HG03439 (cell line): Measurements from ENCODE around the gene GDF7.
A peak's percentile ranks its signal among the peaks of the same experiment; 100 is the strongest.

Experiments used
- ATAC-seq: cut with Tn5 transposase; IDR thresholded peaks from one replicate; pipeline ENCODE4 v1.9.1; 2021; ENCODE audit warnings: mild to moderate bottlenecking, moderate library complexity; ENCODE audit not compliant: unreplicated experiment

GDF7 gene

DNA sequence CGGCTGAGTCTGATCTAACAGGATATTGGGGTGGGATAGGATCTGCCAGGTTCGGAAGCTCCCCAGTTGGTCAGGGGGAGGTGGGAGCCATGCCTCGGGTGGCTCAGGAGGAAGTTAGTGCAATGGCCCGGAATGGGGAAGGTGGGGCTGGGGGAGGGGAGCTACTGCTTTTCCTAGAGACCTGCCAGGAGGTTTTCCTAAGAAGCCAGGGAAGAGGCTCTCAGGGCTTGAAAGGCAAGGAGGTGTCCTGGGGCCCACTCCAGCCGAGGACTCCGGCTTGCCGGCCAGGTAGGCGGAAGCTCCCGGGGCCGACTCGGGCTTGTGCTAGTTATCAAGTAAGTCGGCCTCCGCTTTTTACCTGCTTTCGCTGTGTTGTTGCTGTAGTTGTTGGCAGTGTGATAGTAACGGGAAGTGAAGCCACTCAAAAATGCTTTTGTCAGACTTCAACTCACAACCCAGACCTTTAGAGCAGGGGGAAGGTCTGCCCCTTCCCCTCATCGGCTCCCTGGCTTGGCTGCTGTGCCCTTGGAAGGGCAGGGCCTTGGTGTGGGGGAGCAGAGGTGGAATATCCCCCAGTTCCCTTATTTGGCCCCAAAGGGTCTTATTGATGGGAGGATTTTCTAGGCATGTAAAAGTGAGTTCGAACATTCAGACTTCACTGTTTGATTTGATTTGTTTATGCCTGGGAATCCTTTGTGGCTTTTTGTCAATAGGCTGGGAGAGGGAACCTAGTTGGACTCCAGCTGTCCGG, 5.4 kb downstream of the GDF7 start:
- no peak for ATAC-seq

DNA sequence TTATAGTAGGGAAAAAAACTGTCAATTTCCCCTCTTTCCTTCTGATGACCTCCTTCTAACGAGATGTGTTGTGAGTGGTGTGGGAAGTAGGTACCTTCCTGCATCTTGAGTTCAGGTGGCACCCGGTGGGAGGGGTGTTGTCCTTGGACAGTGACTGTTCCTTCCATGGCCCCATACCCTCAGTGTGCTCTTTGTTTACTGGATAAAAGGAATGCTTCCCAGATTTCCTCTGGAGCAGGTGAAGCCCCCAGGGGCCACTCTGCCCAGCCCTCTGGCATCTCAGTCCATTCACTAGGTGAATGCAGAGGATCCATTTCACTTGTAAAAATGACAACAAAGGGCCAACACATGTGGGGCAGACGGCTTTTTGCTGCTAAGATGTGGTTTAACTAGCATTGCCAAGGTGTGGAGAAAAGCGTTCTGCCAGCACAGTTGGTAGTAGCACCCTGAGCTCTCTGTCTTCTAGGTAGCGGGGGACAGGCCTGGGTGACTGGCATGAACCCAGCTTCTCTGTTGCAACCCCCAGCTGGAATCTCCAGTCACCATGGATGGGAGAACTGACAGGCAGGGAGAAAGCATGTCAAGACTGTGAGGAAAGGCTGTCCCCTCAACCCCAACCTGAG, 6.9 kb downstream of the GDF7 start:
- no peak for ATAC-seq

- ATAC-seq, result no peak
Observed at GRCh38 chr2:20674309-20674965, 7.5 kb downstream of the GDF7 start.

DNA sequence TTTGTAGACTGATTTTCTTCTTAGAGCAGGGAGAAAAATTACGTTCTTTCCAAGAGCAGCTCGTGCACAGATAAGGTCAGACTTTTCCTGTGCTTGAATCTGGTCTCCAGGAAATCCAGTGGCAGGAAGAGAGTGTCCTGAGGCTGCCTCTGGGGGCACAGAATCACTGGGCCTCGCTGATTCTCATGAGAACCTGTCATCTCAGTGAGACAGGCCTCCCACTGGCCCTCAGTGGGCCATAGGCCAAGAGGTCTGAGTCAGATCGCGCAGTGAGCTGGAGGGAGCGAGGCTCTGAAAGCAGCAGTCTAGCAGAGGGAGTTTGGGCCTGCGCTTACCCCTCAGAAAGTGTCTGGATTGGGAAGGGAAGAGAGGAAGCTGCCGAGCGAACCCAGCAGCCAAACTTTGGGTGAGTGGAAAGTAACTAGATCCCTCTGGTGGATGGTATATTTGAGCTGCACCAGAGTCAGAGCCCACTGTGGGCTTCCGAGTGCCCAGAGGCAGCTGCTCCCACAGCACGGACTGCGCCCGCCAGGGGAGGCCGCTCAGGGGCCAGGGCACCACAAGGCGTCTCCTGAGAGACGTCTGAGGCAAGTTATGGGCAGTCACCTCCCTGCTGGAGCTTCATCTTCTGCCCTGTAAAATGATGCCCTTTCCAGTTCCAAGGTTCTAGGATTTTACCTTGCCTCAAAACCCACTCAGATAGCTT, 8.2 kb downstream of the GDF7 start:
- ATAC-seq, result no peak

- ATAC-seq, result peak; percentile 52
Observed at GRCh38 chr2:20675701-20676352, 8.9 kb downstream of the GDF7 start.

DNA sequence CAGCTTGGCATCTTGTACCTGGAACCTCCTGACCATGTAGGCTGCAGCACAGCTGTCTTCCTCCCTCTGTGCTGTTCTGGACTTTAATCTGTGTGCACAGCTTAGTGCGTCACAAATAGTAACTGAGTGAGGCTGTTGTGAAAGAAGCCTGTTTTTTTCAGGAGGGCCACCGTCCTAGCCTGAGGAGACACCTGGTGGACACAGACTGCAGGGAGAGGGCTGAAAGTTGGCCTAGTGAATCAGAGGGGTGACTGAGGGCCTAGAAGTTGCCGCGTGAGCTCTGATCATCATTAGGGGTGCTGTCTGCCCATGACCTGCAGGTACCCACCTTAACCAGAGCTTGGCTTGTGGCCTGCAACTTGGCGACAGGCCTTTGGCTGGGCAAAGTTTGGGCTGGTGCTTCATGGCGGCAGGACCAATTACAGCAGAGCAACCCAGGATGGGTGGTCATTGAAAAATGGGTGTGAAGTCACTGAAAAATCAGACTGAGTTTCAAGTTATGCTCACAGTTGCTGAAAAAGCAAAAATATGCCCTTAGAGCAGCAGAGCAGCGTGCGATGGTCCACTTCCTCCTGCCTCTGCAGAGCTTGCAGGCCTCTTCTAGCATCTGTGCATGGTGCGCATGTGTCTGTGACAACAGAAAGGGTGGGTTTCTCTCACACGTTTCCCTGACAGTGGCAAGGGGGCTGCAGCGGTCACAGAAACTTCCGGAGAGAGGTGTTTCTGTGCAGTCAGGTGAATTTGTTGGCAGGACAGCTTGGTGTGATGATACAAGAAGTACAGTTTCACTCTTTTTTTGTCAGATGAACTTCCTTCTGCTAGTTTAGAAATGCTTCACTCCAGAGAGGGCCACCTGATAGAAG, 9.6 kb downstream of the GDF7 start:
- peak; percentile 78 for ATAC-seq

DNA sequence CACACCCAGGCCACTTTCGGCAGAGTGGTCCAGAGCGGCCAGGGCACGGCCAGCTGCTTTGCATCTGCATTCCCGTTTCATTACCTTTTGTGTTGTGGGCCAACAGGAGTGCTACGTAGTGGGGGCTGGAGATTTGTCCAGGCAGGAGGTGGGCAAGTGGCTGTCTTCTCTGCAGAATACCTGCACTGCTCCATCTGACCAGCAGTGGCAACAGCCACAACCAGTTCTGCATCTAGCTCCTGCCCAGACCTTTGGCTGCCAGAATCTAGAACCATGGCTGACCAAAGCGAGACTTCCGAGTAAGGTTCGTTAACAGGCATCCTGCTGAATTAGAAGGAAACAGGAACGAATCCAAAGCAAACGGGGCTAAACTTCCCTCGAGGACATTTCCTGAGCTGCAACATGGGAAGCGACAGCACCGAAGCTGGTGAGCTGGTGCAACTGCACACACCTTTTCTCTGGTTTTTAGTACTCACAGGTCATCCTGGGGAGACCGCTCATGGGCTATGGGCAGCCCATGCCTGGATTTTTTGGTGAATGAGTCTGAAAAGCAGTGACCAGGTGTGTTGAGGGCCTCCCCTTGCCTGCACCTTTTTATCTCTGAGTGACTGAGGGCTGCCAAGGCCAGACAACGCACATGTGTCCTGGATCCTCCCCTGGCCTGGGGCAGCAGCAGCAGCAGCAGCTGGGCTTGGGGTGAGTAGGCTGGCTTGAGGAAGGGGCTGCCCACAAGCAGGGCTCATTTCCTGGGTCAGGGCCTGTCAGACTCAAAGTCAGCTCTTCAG, 10.5 kb downstream of the GDF7 start:
- ATAC-seq, result peak; percentile 38

DNA sequence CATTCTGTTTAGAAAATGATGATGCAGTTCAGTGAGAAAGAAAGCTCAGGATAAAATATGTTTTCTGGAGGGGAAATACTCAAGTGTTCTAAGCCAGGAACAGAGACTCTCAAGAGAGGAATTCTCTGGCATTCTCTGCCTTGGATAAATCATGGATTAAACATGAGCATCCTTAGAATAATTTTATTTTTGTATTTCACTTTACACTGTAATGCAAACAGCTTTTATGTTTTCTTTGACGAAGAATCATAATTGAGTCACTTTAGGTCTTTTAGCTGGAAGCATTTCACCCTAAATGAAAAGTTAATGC, 11.1 kb downstream of the GDF7 start:
- ATAC-seq, result no peak

GRCh38 chr2:20678780-20679179, 11.8 kb downstream of the GDF7 start:
- ATAC-seq, result no peak

DNA sequence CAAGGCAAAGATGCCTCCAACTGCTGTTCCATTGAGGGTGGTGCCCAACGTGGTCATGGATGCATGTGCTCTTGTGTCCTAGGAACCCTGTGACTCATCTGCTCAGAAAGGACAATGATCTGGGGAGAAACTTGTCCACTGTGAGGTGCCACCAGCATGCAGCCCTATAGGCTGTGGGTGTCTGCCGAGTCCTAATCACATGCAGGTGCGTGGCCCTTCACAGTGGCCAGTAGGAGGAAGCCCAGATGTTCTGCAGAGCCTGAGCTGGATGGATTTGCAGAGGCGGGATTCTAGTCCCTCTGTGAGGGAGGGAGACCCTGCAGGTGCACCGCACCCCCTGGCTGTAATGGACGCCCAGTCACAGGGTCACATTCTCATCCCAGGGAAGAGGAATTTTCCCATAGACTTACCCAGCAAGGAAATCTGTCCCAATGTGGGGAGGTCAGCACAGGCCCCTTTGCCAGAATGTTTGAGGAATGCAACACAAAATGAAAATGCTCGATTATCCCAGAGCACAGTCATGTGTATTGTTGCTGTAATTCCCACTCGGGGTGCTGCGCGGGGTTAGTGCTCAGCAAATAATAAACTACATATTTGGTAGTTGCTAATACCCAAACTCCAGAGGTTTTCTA, 13.9 kb downstream of the GDF7 start:
- no peak for ATAC-seq

DNA sequence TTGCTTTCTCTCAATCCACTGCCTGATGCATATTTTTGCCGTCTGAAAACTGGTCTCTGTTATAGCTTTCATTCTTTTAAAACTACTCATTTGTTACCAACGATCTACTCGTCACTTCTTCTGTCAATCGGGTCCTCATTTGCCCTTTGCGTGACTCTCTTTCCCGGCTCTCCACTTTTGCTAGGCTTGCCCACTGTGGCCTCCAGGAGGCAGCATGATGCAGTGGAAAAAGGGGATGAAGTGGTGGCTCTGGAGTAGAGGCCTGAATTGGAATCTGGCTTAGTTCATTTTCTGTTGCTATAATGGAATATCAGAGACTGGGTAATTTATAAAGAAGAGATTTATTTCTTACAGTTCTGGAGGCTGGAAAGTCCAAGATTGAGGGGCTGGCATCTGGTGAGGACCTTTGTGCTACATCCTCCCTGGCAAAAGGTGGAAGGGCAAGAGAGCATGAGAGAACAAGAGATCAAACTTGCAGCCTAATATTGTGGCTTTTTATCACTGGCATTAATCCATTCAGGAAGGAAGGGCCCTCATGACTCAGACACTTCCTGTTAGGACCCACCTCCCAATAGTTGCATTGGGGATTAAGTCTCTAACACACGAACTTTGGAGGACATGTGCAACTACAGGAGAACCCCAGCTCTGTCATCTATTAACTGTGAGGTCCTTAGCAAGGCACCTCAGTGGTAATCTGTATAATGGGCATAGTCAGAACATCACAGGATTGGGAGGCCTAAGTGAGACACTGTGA, 15.4 kb downstream of the GDF7 start:
- ATAC-seq, result no peak

DNA sequence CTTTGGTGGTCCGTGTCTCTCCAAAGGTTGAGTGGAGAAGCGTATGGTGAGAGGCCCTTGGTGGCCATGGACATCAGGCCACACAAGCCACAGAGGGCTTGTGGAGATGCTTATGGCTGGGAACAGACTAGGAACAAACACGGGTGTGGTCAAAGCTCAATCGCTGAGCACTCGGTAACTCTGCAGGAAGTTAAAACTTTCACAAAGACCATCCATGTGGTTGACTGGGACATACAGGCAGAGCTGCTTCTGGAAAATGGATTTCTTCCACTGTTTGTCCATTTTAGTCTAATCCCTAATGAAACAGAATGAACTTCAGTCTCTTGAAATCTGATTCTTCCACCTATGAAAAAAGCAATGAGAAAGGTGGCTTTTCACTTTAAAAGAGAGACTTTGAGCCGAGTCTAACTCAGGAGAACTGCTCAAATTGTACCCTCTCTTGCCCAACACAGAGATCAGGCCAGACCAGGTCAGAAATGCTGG, 17.7 kb downstream of the GDF7 start:
- ATAC-seq, result no peak

GRCh38 chr2:20687260-20687832, 20.4 kb downstream of the GDF7 start:
- no peak for ATAC-seq

DNA sequence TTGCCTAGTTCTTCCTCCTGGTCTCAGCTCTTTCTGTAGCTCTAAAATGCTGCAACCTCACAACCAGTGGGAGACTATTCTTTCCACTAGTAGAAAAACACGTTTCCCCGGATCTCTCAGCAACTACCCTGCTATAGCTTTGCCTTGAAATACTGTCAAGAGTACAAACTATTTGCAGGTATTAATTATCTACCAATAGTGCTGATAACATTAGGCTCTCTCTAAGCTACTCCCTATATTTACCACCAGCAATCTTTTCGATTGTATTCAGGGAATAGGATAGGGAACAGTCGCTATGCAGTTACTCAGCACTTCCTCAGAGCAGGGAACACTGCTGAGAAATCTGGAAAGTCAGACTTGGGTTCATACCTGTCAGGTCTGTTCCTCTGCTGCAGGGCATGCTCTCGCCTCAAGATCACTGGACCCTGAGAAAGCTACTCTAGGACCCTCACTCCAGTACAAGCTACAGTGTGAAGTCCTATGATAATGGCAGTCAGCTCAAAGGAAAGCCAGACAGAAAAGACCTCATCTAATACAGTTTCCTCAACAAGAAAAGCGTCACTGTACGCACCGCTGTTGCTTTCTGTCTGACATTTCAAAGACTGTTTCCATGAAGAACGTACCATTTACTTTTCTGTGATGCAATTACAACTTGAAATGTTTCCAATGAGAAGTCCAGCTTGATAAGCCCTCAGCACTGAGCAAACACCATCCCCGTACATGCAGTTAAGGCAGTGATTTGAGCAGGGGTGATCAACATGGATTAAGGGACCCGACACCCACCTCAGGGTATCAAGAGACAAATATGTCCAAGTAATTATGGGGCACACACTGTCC, 22.7 kb downstream of the GDF7 start:
- no peak for ATAC-seq

DNA sequence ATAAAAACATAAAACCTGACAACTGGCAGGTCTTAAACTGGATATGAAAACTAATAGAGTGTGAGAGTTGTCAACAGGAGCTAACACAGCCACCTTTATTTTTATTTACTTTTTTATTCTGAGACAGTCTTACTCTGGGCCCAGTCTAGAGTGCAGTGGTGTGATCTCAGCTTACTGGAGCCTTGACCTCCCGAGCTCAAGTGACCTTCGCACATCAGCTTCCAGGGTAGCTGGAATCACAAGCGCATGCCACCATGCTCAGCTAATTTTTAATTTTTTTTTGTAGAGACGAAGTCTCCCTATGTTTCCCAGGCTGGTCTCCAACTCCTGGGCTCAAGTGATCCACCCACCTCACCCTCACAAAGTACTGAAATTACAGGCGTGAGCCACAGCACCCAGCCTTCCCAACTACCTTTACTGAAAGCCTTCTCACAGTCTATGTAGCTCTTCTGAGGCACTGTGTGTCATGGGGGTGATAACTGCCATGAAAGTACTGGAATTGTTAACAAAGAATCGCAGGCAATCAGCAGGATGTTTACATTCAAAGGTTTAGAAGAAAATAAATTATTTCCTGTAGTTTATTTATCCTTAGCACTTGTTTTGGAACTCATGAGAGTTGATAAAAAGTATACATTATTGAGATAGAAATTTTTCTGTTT, 24.3 kb downstream of the GDF7 start:
- no peak for ATAC-seq

DNA sequence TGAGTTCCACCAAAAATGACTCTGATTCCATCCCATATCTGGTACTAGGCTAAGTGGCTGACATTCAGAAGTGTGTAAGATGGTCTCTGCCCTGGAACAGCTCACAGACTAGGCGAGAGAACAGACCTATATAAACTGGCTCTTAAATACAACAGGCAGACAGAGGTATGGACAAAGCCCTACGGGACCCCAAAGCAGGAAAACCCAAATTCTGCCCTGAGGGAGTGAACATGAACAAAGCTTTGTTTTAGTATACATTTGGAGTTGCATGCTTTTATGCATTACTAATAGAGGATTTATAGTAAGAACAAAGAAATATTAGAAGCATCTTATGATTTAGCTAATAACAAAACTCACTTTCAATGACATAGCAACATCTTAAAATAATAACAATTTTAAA, 25.1 kb downstream of the GDF7 start:
- ATAC-seq, result no peak
